Effector memory CD4-positive, alpha-beta T cell (primary cell): Measurements from ENCODE around the gene SNAP25.

ENCODE experiments used
- DNase-seq, 3 donors: peaks; one replicate each; pipeline ENCODE4 v3.0.0-alpha.2; 2020
- H3K27ac ChIP-seq: 2 replicates; pipeline ENCODE4 v1.7.0; 2013; ENCODE audit warnings: mild to moderate bottlenecking, low read length, moderate library complexity; ENCODE audit not compliant: insufficient read depth, poor library complexity, severe bottlenecking
- H3K27me3 ChIP-seq: replicated peaks from 2 replicates; pipeline ENCODE4 v1.7.0; 2013; ENCODE audit warnings: mild to moderate bottlenecking, low read length; ENCODE audit not compliant: insufficient read depth, control insufficient read depth, poor library complexity, severe bottlenecking
- H3K36me3 ChIP-seq: 2 replicates; pipeline ENCODE4 v1.7.0; 2013; ENCODE audit warnings: mild to moderate bottlenecking, low read length, moderate library complexity; ENCODE audit not compliant: control insufficient read depth, insufficient read depth
- H3K4me1 ChIP-seq: 2 replicates; pipeline ENCODE4 v1.7.0; 2013; ENCODE audit warnings: low read length, mild to moderate bottlenecking; ENCODE audit not compliant: control insufficient read depth, insufficient read depth, poor library complexity, severe bottlenecking
- H3K4me3 ChIP-seq: 2 replicates; pipeline ENCODE4 v1.7.0; 2013; ENCODE audit warnings: low read length, low read depth, mild to moderate bottlenecking; ENCODE audit not compliant: insufficient read depth, poor library complexity, severe bottlenecking
- H3K9me3 ChIP-seq: 2 replicates; pipeline ENCODE4 v1.7.0; 2013; ENCODE audit warnings: mild to moderate bottlenecking, low read length, moderate library complexity; ENCODE audit not compliant: control insufficient read depth

The SNAP25 gene

DNA sequence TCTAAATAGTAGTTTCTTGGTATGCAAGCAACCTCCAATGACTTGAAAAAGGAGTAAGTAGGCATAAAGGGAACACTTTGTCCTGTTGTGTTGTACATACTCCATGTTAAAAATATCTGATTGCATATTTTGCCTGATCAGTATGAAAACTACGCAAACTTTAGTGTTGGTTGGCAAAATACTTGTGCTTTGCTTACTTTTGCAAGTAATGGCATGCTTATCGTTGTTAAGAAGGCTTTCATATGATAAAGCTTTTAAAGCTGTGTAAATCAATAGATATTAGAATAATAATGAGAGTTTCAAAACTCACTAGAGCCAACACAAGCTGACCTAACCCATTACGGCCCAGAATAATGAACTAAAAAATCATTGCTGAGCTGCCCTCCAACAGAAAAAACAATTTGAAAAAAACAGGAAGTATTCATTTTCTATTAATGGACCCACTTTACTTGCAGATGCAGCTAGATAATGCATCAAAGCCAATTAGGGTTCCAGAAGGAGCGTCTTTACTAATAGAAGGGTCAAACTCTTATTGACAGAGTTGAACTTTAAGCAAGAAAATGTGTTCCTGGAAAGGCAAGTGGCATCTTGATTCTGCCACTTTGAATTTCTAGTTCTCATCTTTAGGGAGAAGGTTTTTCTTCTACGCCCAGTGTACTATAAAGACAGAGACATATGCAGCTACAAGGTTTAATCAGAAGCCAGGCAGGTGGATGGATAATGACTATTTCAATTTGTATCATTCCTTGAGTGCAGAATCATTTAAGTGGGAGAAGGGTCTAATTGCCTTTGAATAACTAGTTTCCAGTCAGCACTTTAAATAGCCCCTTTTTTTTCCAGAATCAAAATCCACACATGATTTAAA, 82.2 kb downstream of the SNAP25 start:
- Histone ChIP-seq H3K36me3 (no peaks in the 10 kb centered on the region), H3K27me3 (no peaks in the 10 kb centered on the region), H3K27ac (no peak overlapping the region), H3K4me1 (no peaks in the 10 kb centered on the region), H3K4me3 (no peak overlapping the region), H3K9me3 (no peaks in the 10 kb centered on the region)
- DNase-seq = no peak

DNA sequence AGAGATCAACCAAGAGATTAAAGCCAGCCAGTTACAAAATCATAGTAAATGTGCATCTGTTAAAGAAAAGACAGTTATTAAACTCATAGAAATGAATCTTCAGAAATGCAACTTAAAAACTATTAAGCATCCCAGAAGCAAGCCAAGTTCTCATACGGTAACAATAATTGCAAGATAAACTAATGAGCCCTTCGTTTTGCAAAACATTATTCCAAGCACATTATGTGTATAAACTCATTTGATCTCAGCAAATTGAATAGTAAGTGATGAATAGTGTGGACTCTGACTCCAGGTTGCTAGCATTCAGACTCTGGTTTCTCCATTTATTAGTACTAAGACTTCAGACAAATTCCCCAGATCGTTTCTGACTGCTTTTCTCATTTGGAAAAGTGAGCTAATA, 85.2 kb downstream of the SNAP25 start:
- no peaks in the 10 kb centered on the region for H3K4me1 ChIP-seq
- no peak for DNase-seq
- H3K36me3 ChIP-seq = no peaks in the 10 kb centered on the region
- no peaks in the 10 kb centered on the region for H3K27me3 ChIP-seq
- no peak overlapping the region for H3K27ac ChIP-seq
- no peaks in the 10 kb centered on the region for H3K9me3 ChIP-seq
- no peak overlapping the region for H3K4me3 ChIP-seq

DNA sequence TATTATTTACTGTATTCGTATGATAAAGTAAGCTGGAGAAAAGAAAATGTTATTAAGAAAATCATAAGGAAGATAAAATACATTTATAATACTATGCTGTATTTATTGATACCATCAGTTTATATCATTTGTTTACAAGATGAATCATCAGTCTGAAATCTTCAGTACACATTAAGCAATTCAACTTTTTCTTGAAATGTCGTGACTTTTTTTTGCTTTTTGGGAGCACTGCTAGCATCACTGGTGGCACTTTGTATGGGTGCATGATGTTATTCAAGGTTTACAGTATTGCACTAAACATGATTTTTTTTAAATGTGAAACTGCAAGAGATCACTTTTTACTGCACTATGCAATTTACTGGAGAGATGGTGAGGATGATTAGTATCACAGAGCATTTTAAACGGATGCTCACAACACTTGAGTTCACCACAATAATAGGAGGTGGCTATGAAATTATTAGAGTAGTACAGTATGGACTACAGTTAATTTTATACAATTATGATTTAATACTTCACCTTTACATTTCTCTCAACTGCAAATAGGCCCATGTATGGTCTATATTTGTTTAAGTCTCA, 85.9 kb downstream of the SNAP25 start:
- no peaks in the 10 kb centered on the region for H3K9me3 ChIP-seq
- H3K4me1 ChIP-seq = no peaks in the 10 kb centered on the region
- no peak overlapping the region for H3K4me3 ChIP-seq
- no peak for DNase-seq
- H3K27me3 ChIP-seq = no peaks in the 10 kb centered on the region
- no peaks in the 10 kb centered on the region for H3K36me3 ChIP-seq
- H3K27ac ChIP-seq = no peak overlapping the region

DNA sequence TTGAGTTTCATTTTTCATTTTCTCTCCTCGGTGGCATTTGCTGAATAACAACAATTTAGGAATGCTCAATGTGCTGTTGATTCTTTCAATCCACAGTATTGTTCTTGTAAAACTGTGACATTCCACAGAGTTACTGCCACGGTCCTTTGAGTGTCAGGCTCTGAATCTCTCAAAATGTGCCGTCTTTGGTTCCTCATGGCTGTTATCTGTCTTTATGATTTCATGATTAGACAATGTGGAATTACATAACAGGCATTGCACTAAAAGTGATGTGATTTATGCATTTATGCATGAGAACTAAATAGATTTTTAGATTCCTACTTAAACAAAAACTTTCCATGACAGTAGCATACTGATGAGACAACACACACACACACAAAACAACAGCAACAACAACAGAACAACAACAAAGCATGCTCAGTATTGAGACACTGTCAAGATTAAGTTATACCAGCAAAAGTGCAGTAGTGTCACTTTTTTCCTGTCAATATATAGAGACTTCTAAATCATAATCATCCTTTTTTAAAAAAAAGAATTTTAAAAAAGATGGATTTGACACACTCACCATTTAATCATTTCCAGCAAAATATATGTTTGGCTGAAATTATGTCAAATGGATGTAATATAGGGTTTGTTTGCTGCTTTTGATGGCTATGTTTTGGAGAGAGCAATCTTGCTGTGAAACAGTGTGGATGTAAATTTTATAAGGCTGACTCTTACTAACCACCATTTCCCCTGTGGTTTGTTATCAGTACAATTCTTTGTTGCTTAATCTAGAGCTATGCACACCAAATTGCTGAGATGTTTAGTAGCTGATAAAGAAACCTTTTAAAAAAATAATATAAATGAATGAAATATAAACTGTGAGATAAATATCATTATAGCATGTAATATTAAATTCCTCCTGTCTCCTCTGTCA, 88.1 kb downstream of the SNAP25 start:
- no peak for DNase-seq
- Histone ChIP-seq H3K4me3 (no peak overlapping the region), H3K27me3 (no peaks in the 10 kb centered on the region), H3K9me3 (no peaks in the 10 kb centered on the region), H3K4me1 (no peaks in the 10 kb centered on the region), H3K27ac (no peak overlapping the region), H3K36me3 (no peaks in the 10 kb centered on the region)

DNA sequence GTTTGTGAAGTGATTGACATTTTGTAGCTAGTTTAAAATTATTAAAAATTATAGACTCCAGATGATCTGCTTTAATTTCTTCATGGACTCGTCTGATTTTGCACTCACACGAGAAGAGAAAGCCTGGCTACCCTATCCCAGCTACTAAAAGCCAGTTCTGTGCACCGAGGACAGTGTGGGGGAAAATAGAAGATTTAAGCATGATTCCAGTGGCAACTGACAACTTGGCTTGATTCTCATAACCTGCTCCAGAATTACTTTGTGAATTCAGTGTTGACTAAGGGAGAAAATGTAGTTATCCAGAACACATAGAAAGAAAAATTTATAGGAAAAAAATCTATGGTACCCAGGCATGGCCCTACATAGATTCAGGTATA, 88.7 kb downstream of the SNAP25 start:
- Histone ChIP-seq H3K4me3 (no peak overlapping the region), H3K9me3 (no peaks in the 10 kb centered on the region), H3K36me3 (no peaks in the 10 kb centered on the region), H3K27ac (no peak overlapping the region), H3K4me1 (no peaks in the 10 kb centered on the region), H3K27me3 (no peaks in the 10 kb centered on the region)
- no peak for DNase-seq

DNA sequence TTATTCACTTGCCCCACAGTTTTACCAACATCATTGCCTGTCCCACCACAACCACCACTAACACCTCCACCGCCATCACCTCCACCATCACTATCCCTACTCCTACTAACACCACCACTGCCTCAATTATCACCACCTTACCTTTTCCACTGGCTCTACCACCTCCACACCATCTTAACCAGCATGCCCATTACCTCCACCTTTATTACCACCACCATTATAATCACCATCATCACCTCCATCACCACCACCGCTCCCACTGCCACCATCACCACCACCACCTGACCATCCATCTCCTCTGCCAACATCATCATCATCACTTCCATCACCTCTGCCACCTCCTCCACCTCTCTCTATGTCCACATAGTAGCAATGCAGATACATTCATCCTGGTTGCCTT, 90.0 kb downstream of the SNAP25 start:
- Histone ChIP-seq H3K27ac (no peak overlapping the region), H3K4me3 (no peak overlapping the region), H3K4me1 (no peaks in the 10 kb centered on the region), H3K36me3 (no peaks in the 10 kb centered on the region), H3K27me3 (no peaks in the 10 kb centered on the region), H3K9me3 (no peaks in the 10 kb centered on the region)
- no peak for DNase-seq

DNA sequence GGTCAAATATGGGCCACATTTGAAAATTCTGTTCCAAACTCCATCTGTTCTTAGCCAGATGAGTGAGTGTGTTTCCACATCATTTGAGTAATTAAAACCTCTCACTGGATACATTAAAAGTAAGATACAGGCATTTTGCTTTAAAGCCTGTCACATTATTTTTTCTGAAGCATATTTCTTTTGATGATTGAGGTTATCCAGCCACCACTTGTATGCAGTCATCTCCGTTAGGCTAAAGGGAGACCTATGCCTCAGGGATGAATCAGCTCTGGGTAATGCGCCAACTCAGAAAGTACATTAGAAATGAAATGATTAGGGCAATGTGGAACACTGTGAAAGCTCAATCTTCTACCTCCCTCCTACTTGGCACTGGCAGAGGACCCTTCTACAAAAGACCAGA, 90.7 kb downstream of the SNAP25 start:
- DNase-seq = no peak
- Histone ChIP-seq H3K36me3 (no peaks in the 10 kb centered on the region), H3K27ac (no peak overlapping the region), H3K4me3 (no peak overlapping the region), H3K27me3 (no peaks in the 10 kb centered on the region), H3K9me3 (no peaks in the 10 kb centered on the region), H3K4me1 (no peaks in the 10 kb centered on the region)

DNA sequence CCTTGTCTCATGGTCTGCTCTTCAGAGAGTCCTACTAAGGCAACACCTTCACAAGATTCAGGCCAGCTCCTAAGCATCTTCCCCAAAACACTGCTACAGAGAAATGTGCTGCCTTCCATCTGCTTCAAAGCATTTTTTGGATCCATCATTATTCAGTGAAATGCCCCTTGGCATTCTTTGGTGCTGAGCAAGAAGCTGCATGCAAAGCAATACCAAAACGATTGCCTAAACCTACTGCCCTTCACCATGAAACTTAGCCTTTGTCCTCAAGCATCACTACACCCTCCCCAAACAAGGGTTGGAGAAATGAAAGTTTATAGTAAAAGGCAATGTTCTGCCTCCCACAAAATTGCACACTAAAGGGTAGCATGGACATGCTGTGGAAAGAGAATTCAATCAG, 93.5 kb downstream of the SNAP25 start:
- Histone ChIP-seq H3K4me3 (no peak overlapping the region), H3K36me3 (no peaks in the 10 kb centered on the region), H3K4me1 (no peaks in the 10 kb centered on the region), H3K27ac (no peak overlapping the region), H3K9me3 (no peaks in the 10 kb centered on the region), H3K27me3 (no peaks in the 10 kb centered on the region)
- no peak for DNase-seq

DNA sequence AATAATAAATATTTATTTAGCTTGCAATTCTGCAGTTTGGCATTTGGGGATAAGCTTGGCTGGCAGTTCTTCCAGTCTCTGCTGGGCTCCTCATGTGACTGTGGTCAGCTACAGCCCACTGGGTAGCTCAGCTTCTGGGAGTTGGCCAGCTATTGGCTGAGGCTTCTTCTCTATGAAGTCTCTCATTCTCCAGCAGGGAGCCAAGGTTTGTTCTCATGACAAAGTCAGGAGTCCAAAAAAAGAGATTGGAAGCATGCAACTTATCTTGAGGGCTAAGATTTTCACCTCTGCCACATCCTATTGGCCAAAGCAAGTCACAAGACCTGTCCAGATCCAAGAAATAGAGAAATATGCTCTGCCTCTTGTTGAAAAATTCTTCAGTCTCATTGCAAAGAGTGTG, 94.6 kb downstream of the SNAP25 start:
- no peak for DNase-seq

DNA sequence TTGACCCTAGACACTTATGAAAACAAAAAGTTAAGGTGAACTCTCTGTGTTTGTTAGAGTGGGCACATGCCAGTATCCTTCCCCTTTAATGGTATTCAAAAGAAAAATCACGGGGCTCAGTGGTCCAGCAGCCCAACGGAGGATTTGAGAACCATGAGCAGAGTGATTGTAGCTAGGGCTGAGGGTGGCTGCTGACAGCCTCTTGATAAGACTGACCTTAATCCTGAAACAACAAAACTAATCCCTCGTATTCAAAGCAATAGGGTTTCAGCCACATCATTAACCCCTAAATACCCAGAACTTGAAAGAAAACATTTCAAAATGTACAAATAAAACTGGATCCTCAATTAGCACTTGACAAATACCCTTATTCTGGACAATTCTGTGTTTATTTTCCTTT, 95.1 kb downstream of the SNAP25 start:
- Histone ChIP-seq H3K27ac (no peak overlapping the region), H3K36me3 (no peaks in the 10 kb centered on the region), H3K9me3 (no peaks in the 10 kb centered on the region), H3K4me1 (no peaks in the 10 kb centered on the region), H3K4me3 (no peak overlapping the region), H3K27me3 (no peaks in the 10 kb centered on the region)
- no peak for DNase-seq

More for the DNA sequence above, 94.6 kb downstream of the SNAP25 start:
- Histone ChIP-seq H3K9me3 (no peaks in the 10 kb centered on the region), H3K4me3 (no peak overlapping the region), H3K27ac (no peak overlapping the region), H3K4me1 (no peaks in the 10 kb centered on the region), H3K36me3 (no peaks in the 10 kb centered on the region), H3K27me3 (no peaks in the 10 kb centered on the region)
